D721Med (cell line): ENCODE measurements around the gene DIAPH2.
A peak's percentile ranks its signal among the peaks of the same experiment; 100 is the strongest.
"Not testable (repeated sequence)": the region's sequence is repeated elsewhere in the genome, so short reads cannot be mapped to it uniquely, and the experiment has no call there.

Experiments used
- DNase-seq: peaks from one replicate; pipeline ENCODE4 v3.0.0; 2011; ENCODE audit warnings: low spot score; ENCODE audit not compliant: insufficient read length
- FAIRE-seq: peaks from 2 replicates; lab custom pipeline; 2011; peaks lifted over from hg19 to GRCh38; lab: Jason Lieb, UNC
- TF ChIP-seq, protein P1 (sequence below): IDR thresholded peaks from 2 replicates; pipeline ENCODE4 v1.5.1; 2012; ENCODE audit warnings: mild to moderate bottlenecking, control low read depth; ENCODE audit not compliant: insufficient read depth; ENCODE audit errors: missing control alignments

The DIAPH2 gene

DNA sequence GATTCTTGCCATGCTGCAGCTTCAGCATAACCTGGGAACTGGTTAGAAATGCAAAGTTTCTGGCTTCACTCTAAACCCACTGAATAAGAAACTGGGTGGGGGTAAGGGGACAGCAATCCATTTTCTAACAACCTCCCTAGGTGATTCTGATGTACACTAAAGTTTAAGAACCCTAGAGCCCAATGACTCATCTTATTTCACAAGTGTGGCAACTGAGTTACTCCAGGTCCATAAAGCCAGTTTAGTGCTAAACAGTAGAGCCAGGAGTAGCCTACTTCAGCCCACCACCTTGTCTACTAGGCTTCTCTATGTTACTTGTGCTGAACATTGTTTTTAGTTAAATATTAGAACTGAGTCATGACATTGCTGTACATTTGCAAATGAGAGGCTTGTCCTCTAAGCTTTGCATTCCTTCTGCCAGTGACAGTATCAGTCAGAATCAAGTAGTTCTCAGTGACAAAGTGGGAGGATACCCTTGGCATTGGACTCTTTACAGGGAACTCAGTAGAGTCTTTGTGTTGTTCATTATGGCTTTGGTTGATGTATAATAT lies 717.0 kb downstream of the DIAPH2 start:
- FAIRE-seq (no peak), DNase-seq (no peak)
- TF ChIP-seq, protein P1, sequence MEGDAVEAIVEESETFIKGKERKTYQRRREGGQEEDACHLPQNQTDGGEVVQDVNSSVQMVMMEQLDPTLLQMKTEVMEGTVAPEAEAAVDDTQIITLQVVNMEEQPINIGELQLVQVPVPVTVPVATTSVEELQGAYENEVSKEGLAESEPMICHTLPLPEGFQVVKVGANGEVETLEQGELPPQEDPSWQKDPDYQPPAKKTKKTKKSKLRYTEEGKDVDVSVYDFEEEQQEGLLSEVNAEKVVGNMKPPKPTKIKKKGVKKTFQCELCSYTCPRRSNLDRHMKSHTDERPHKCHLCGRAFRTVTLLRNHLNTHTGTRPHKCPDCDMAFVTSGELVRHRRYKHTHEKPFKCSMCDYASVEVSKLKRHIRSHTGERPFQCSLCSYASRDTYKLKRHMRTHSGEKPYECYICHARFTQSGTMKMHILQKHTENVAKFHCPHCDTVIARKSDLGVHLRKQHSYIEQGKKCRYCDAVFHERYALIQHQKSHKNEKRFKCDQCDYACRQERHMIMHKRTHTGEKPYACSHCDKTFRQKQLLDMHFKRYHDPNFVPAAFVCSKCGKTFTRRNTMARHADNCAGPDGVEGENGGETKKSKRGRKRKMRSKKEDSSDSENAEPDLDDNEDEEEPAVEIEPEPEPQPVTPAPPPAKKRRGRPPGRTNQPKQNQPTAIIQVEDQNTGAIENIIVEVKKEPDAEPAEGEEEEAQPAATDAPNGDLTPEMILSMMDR: no peak

DNA sequence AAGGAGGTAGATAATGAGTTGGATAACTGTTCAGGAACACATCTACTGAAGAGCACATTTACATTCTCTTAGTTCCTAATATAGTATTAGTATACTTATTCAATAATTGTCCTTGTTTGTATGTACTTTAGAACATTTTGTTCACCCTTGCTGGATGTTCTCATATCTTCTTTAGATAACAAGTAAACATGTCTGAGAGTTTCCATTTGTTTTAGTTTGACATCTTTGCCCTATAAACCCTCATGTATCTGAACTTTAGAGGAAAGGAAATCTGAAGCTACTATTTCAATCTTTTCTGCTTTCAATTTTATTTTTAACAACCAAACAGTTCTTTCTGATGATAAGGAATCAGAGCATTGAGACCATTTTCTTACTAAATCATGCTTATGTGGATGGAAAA lies 717.7 kb downstream of the DIAPH2 start:
- DNase-seq: no peak
- peak; percentile 41 for FAIRE-seq

GRCh38 chrX:97402903-97403302 lies 718.3 kb downstream of the DIAPH2 start:
- DNase-seq (no peak), FAIRE-seq (peak; percentile 21)
- TF ChIP-seq, protein P1: no peak

More for the DNA sequence above, 717.7 kb downstream of the DIAPH2 start:
- TF ChIP-seq, protein P1: no peak

- FAIRE-seq (no peak), DNase-seq (no peak)
- TF ChIP-seq, protein P1: no peak
Measured at GRCh38 chrX:97405031-97405660, 720.5 kb downstream of the DIAPH2 start.

DNA sequence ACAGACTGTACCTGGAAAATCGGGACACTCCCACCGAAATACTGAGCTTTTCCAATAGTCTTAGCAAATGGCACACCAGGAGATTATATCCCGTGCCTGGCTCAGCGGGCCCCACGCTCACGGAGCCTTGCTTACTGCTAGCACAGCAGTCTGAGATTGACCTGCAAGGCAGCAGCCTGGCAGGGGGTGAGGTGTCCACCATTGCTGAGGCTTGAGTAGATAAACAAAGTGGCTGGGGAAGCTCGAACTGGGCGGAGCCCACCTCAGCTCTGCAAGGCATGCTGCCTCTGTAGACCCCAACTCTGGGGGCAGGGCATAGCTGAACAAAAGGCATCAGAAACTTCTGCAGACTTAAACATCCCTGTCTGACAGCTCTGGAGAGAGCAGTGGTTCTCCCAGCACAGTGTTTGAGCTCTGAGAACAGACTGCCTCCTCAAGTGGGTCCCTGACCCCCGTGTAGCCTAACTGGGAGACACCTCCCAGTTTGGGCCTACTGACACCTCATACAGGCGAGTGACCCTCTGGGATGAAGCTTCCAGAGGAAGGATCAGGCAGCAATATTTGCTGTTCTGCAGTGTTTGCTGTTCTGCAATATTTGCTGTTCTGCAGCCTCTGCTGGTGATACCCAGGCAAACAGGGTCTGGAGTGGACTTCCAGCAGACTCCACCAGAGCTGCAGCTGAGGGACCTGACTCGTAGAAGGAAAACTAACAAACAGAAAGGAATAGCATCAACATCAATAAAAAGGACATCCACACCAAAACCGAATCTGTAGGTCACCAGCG lies 725.2 kb downstream of the DIAPH2 start:
- DNase-seq, FAIRE-seq: not testable (repeated sequence)

DNA sequence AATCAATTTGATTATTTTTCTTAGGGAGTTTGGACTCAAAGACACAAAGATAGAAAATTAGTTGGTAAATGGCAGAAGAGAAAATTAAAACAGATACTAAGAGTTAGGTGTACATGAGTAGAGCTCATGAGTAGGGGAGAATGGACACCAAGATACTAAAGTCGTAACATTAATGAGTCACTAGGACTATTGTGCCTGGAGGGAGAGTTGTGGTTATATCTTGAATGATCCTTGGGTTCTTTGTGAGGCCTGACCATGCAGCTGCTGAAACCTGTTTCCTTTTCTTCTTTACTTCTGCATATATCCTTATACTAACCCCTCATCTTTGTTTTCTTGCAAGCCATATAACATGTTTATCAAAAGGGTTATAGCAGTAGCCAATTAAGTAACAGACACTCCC lies 731.8 kb downstream of the DIAPH2 start:
- no peak for FAIRE-seq
- TF ChIP-seq, protein P1: no peak
- no peak for DNase-seq

DNA sequence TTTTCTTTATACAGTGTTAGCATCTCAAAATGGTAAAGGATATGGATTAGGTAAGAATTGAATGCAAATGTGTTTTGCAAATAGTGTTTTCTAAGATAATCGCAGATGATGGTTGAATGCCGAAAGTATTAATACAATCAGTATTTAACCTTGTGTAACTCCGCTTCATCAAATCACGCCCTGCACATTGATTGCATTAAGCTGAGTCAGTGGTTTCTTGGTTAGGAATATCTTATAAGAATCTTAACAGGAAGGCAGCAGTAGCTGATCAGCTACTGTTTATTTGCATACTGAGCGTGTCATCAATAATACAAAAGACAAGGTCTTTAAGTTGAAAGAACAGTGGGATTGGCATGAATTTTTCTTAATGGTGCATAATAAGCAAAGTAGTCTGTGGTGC lies 744.5 kb downstream of the DIAPH2 start:
- FAIRE-seq (no peak), DNase-seq (no peak)
- TF ChIP-seq, protein P1: no peak
